ENCODE results near the gene MMP26. TPM values are rescaled to one million over a fixed set of nuclear protein-coding genes. Genes with fewer than 3 reads are reported as not detected.

The MMP26 gene
- total and polyA plus RNA-seq, 2 experiments from 2014 or later: not detected

GRCh38 chr11:4664786-4665185 lies 39.8 kb upstream of the MMP26 start:
- no peak overlapping the region for H3K4me2 ChIP-seq (ENCODE audit: unreplicated experiment)
- H3K27ac ChIP-seq: no peak overlapping the region
- H3K9me2 ChIP-seq (ENCODE audit: insufficient read depth): no peaks in the 10 kb centered on the region
- in situ Hi-C loops (cut with MboI): no loop called here
- H3K4me3 ChIP-seq: no peak overlapping the region
- H3K27me3 ChIP-seq (replicated peaks; ENCODE audit: insufficient read depth): no peaks in the 10 kb centered on the region
- no peaks in the 10 kb centered on the region for H3K36me3 ChIP-seq (ENCODE audit: low read depth)
- H3K9ac ChIP-seq: no peak overlapping the region
- H3K4me1 ChIP-seq (ENCODE audit: insufficient read depth): no peaks in the 10 kb centered on the region
- no peaks in the 10 kb centered on the region for H3K9me3 ChIP-seq (ENCODE audit: low read depth)
- no peaks in the 10 kb centered on the region for H4K20me1 ChIP-seq (ENCODE audit: insufficient read depth)
- WGBS, 2 experiments (ENCODE audit: low coverage in 1 of 2, low lambda C conversion rate in 2 of 2, missing lambda C conversion rate in 2 of 2): 21 to 34% methylated on average over 3 of the region's 3 CpGs
- no peaks in the 10 kb centered on the region for H3K79me2 ChIP-seq (ENCODE audit: insufficient read depth)
- H2AFZ ChIP-seq: no peak overlapping the region
- H3F3A ChIP-seq (ENCODE audit: insufficient read depth): no peaks in the 10 kb centered on the region
- TF ChIP-seq EZH2 (IDR thresholded peaks at IDR 0.05; ENCODE audit: insufficient read depth, poor library complexity, severe bottlenecking) (no peak), EZH2phosphoT487 (IDR thresholded peaks at IDR 0.05; ENCODE audit: insufficient read depth, low read depth) (no peak)
- DNase-seq: no peak

DNA sequence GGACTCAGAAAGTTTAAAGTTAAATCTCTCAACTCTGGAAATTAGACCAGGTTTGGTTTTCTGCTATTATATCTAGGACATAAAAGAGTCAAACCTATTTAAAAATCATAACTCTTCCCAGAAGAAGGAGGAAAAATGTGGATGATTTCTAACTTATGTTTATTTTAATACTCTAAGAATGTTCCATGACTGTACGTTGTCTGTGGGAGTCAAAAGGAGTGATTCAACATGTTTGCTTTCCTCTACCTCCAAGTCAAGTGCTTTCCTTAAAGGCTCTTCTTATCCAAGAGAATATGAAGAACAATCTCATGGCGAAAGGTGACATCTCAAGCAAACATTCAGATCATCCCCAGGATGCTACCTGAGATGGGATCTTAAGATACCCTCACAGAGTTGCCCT lies 39.2 kb upstream of the MMP26 start:
- no peak overlapping the region for H3K9ac ChIP-seq
- WGBS, 2 experiments (ENCODE audit: low coverage in 1 of 2, low lambda C conversion rate in 2 of 2, missing lambda C conversion rate in 2 of 2): 4% methylated on average over 2 of the region's 2 CpGs
- no peak overlapping the region for H3K4me3 ChIP-seq
- DNase-seq: no peak
- H3K27ac ChIP-seq: no peak overlapping the region
- no peaks in the 10 kb centered on the region for H3K9me2 ChIP-seq (ENCODE audit: insufficient read depth)
- H3K36me3 ChIP-seq (ENCODE audit: low read depth): no peaks in the 10 kb centered on the region
- no peak overlapping the region for H3K4me2 ChIP-seq (ENCODE audit: unreplicated experiment)
- TF ChIP-seq EZH2phosphoT487 (IDR thresholded peaks at IDR 0.05; ENCODE audit: insufficient read depth, low read depth) (no peak), EZH2 (IDR thresholded peaks at IDR 0.05; ENCODE audit: insufficient read depth, poor library complexity, severe bottlenecking) (no peak)
- no peaks in the 10 kb centered on the region for H3F3A ChIP-seq (ENCODE audit: insufficient read depth)
- no peak overlapping the region for H2AFZ ChIP-seq
- H3K27me3 ChIP-seq (replicated peaks; ENCODE audit: insufficient read depth): no peaks in the 10 kb centered on the region
- in situ Hi-C loops (cut with MboI): no loop called here
- no peaks in the 10 kb centered on the region for H4K20me1 ChIP-seq (ENCODE audit: insufficient read depth)
- no peaks in the 10 kb centered on the region for H3K4me1 ChIP-seq (ENCODE audit: insufficient read depth)
- no peaks in the 10 kb centered on the region for H3K9me3 ChIP-seq (ENCODE audit: low read depth)
- H3K79me2 ChIP-seq (ENCODE audit: insufficient read depth): no peaks in the 10 kb centered on the region

DNA sequence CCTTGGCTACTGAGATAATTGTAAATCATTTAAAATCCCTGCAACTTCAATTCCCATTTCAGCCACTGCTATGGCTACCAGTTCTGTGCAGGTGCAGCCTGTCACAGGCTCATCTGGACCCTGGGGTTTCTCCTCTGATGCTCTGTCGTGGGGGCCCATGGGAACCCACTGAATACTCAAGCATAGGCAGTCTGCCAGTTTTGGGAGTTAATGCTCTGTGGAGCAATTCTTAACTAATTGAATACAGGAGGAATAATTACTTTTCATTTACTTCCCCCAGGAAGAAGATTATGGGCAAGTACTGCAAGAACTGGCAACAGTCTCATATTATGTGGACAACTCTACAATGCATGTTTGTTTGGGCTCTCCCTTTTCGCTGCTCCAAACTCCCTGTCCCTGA lies 32.8 kb upstream of the MMP26 start:
- no peaks in the 10 kb centered on the region for H3F3A ChIP-seq (ENCODE audit: insufficient read depth)
- no peaks in the 10 kb centered on the region for H3K27me3 ChIP-seq (replicated peaks; ENCODE audit: insufficient read depth)
- H3K9me2 ChIP-seq (ENCODE audit: insufficient read depth): no peaks in the 10 kb centered on the region
- H3K27ac ChIP-seq: no peak overlapping the region
- no peaks in the 10 kb centered on the region for H3K4me1 ChIP-seq (ENCODE audit: insufficient read depth)
- H3K4me3 ChIP-seq: no peak overlapping the region
- no peaks in the 10 kb centered on the region for H4K20me1 ChIP-seq (ENCODE audit: insufficient read depth)
- in situ Hi-C loops (cut with MboI): no loop called here
- DNase-seq: no peak
- TF ChIP-seq EZH2phosphoT487 (IDR thresholded peaks at IDR 0.05; ENCODE audit: insufficient read depth, low read depth): no peak
- no peak for TF ChIP-seq EZH2 (IDR thresholded peaks at IDR 0.05; ENCODE audit: insufficient read depth, poor library complexity, severe bottlenecking)
- no peaks in the 10 kb centered on the region for H3K79me2 ChIP-seq (ENCODE audit: insufficient read depth)
- H2AFZ ChIP-seq: no peak overlapping the region
- H3K9ac ChIP-seq: no peak overlapping the region
- no peaks in the 10 kb centered on the region for H3K9me3 ChIP-seq (ENCODE audit: low read depth)
- 17% methylated on average over 2 of the region's 2 CpGs for WGBS, 2 experiments (ENCODE audit: low coverage in 1 of 2, low lambda C conversion rate in 2 of 2, missing lambda C conversion rate in 2 of 2)
- no peaks in the 10 kb centered on the region for H3K36me3 ChIP-seq (ENCODE audit: low read depth)
- H3K4me2 ChIP-seq (ENCODE audit: unreplicated experiment): no peak overlapping the region

DNA sequence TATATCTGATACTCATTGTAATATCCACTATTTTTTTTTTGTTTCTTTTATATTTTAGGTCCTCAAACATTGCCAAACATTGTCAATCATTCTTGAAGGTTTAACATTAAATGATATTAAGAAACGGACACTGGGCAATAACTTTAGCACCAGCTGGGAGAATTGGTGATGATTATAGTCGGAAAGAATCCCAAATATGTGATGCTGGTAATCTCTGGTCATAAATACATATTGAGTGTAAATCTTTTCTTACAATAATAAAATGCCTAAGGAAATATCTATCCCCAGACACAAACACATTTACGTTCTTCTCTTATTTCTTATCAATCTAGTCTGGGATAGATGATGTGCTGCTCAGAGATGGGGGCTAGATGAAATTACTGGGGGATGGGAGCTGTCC lies 32.1 kb upstream of the MMP26 start:
- DNase-seq: no peak
- Histone ChIP-seq H3K4me1 (ENCODE audit: insufficient read depth) (no peaks in the 10 kb centered on the region), H3K79me2 (ENCODE audit: insufficient read depth) (no peaks in the 10 kb centered on the region), H3K27me3 (replicated peaks; ENCODE audit: insufficient read depth) (no peaks in the 10 kb centered on the region), H3K9me2 (ENCODE audit: insufficient read depth) (no peaks in the 10 kb centered on the region), H3K36me3 (ENCODE audit: low read depth) (no peaks in the 10 kb centered on the region), H3K4me3 (no peak overlapping the region), H3K27ac (no peak overlapping the region), H3F3A (ENCODE audit: insufficient read depth) (no peaks in the 10 kb centered on the region), H2AFZ (no peak overlapping the region), H4K20me1 (ENCODE audit: insufficient read depth) (no peaks in the 10 kb centered on the region), H3K4me2 (ENCODE audit: unreplicated experiment) (no peak overlapping the region), H3K9me3 (ENCODE audit: low read depth) (no peaks in the 10 kb centered on the region), H3K9ac (no peak overlapping the region)
- in situ Hi-C loops (cut with MboI): no loop called here
- no peak for TF ChIP-seq EZH2 (IDR thresholded peaks at IDR 0.05; ENCODE audit: insufficient read depth, poor library complexity, severe bottlenecking)
- TF ChIP-seq EZH2phosphoT487 (IDR thresholded peaks at IDR 0.05; ENCODE audit: insufficient read depth, low read depth): no peak
- 4 to 15% methylated on average over 3 of the region's 3 CpGs for whole genome bisulfite sequencing, 2 experiments (ENCODE audit: low coverage in 1 of 2, low lambda C conversion rate in 2 of 2, missing lambda C conversion rate in 2 of 2)

- H3K9me2 ChIP-seq (ENCODE audit: insufficient read depth): no peaks in the 10 kb centered on the region
- no peaks in the 10 kb centered on the region for H3K9me3 ChIP-seq (ENCODE audit: low read depth)
- in situ Hi-C loops (cut with MboI): no loop called here
Observed at GRCh38 chr11:4673781-4674180, 30.8 kb upstream of the MMP26 start.

More at GRCh38 chr11:4673781-4674180, 30.8 kb upstream of the MMP26 start:
- H3K79me2 ChIP-seq (ENCODE audit: insufficient read depth): no peaks in the 10 kb centered on the region
- no peak for TF ChIP-seq EZH2 (IDR thresholded peaks at IDR 0.05; ENCODE audit: insufficient read depth, poor library complexity, severe bottlenecking)
- TF ChIP-seq EZH2phosphoT487 (IDR thresholded peaks at IDR 0.05; ENCODE audit: insufficient read depth, low read depth): no peak
- 1% methylated on average over 2 of the region's 2 CpGs for WGBS, 2 experiments (ENCODE audit: low coverage in 1 of 2, low lambda C conversion rate in 2 of 2, missing lambda C conversion rate in 2 of 2)
- H3K36me3 ChIP-seq (ENCODE audit: low read depth): no peaks in the 10 kb centered on the region
- H3K27me3 ChIP-seq (replicated peaks; ENCODE audit: insufficient read depth): no peaks in the 10 kb centered on the region
- no peak overlapping the region for H3K9ac ChIP-seq
- H3K4me1 ChIP-seq (ENCODE audit: insufficient read depth): no peaks in the 10 kb centered on the region
- H3K27ac ChIP-seq: no peak overlapping the region
- no peak overlapping the region for H3K4me3 ChIP-seq
- H4K20me1 ChIP-seq (ENCODE audit: insufficient read depth): no peaks in the 10 kb centered on the region
- H3F3A ChIP-seq (ENCODE audit: insufficient read depth): no peaks in the 10 kb centered on the region
- no peak overlapping the region for H3K4me2 ChIP-seq (ENCODE audit: unreplicated experiment)
- DNase-seq: no peak
- no peak overlapping the region for H2AFZ ChIP-seq

Measured in GM23248 (cell line).